ENCODE measurements around the gene ENTPD6. TPM values are rescaled to one million over a fixed set of nuclear protein-coding genes. Genes with fewer than 3 reads are reported as not detected.

The ENTPD6 gene
- total RNA-seq, 4 donors from 2014 or later, result 33.8 to 103 (median 47.0) TPM

DNA sequence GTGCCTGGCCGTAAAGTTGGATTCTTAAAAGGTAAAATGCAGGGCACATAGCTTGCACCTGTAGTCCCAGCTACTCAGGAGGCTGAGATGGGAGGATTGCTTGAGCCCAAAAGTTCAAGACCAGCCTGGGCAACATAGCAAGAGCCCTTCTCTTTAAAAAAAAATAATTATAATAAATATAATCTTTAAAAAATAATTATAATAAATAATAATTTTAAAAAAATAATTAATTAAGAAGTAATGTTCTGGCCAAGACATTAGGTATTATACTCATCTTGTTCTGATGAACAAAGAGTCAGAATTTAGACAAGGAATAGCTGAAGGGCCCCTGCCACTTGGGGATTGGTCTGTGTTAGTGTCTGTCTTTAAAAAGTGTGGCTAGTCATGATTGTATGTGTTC lies 13.9 kb downstream of the ENTPD6 start:
- Histone ChIP-seq H3K4me3 (no peak overlapping the region), H3K4me1 (peaks cover 16% of the 10 kb centered on the region), H3K27ac (no peak overlapping the region), H3K27me3 (no peaks in the 10 kb centered on the region), H3K9me3 (no peaks in the 10 kb centered on the region), H3K36me3 (peaks cover 49% of the 10 kb centered on the region)
- WGBS, result 100% methylated on average over 1 of the region's 1 CpG
- no peak for TF ChIP-seq POLR2A (IDR thresholded peaks at IDR 0.05)
- no peak for TF ChIP-seq POLR2AphosphoS5 (IDR thresholded peaks at IDR 0.05)
- no peak for TF ChIP-seq EP300 (IDR thresholded peaks at IDR 0.05)
- TF ChIP-seq, protein P1, sequence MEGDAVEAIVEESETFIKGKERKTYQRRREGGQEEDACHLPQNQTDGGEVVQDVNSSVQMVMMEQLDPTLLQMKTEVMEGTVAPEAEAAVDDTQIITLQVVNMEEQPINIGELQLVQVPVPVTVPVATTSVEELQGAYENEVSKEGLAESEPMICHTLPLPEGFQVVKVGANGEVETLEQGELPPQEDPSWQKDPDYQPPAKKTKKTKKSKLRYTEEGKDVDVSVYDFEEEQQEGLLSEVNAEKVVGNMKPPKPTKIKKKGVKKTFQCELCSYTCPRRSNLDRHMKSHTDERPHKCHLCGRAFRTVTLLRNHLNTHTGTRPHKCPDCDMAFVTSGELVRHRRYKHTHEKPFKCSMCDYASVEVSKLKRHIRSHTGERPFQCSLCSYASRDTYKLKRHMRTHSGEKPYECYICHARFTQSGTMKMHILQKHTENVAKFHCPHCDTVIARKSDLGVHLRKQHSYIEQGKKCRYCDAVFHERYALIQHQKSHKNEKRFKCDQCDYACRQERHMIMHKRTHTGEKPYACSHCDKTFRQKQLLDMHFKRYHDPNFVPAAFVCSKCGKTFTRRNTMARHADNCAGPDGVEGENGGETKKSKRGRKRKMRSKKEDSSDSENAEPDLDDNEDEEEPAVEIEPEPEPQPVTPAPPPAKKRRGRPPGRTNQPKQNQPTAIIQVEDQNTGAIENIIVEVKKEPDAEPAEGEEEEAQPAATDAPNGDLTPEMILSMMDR (IDR thresholded peaks at IDR 0.05), result no peak
- DNase-seq (ENCODE audit: low spot score in 2 of 2), result no peak

DNA sequence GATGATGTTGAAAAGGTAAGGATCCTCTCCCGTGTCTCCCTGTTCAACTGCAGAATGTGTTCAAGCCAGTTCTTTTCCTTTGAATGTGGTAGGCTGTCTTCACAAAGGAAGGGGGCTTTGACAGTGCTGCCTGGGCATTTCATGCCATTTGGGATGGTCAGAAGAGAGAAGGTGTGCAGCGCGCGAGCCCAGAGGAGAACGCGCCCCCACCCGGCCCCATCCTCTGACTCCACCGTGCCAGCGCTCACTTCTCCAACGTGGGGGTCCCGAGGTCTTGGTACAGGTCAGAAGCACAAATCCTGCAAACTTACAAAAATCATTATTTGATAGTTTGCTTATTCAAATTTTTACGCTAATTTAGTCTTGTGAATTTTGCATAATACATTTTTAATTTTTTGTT lies 14.4 kb downstream of the ENTPD6 start:
- no peaks in the 10 kb centered on the region for H3K27me3 ChIP-seq
- H3K9me3 ChIP-seq, result no peaks in the 10 kb centered on the region
- TF ChIP-seq POLR2A (IDR thresholded peaks at IDR 0.05) (no peak), POLR2AphosphoS5 (IDR thresholded peaks at IDR 0.05) (no peak), EP300 (IDR thresholded peaks at IDR 0.05) (no peak)
- TF ChIP-seq, protein P1 (IDR thresholded peaks at IDR 0.05), result no peak
- no peak overlapping the region for H3K4me3 ChIP-seq
- H3K4me1 ChIP-seq, result peaks cover 11% of the 10 kb centered on the region
- peaks cover 54% of the 10 kb centered on the region for H3K36me3 ChIP-seq
- peak in 1 of 2 donors; percentile 69 for DNase-seq (ENCODE audit: low spot score in 2 of 2)
- H3K27ac ChIP-seq, result no peak overlapping the region
- WGBS, result 97% methylated on average over 12 of the region's 12 CpGs

DNA sequence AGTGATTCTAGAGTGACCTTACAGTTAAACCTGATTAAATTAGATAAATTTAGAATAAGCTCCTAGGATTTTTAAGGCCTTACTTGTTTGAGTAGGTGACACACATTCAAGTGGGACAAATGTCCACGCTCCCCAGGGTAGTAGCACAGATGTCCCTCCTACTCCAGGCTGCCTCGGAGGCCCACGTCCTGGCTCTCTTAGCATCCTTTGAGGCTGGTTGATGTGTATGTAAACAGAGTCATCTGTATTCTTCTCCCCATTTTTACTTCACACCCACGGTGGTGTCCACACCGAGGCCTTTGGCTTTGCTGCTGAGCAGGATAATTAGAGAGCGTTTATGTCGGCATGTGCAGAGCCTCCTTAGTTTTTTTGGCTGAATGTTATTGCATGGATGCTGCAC lies 15.8 kb downstream of the ENTPD6 start:
- DNase-seq (ENCODE audit: low spot score in 2 of 2), result no peak
- Histone ChIP-seq H3K9me3 (no peaks in the 10 kb centered on the region), H3K27me3 (no peaks in the 10 kb centered on the region), H3K27ac (no peak overlapping the region), H3K36me3 (peaks cover 67% of the 10 kb centered on the region), H3K4me1 (no peaks in the 10 kb centered on the region), H3K4me3 (no peak overlapping the region)
- TF ChIP-seq, protein P1 (IDR thresholded peaks at IDR 0.05), result no peak
- no peak for TF ChIP-seq POLR2A (IDR thresholded peaks at IDR 0.05)
- TF ChIP-seq POLR2AphosphoS5 (IDR thresholded peaks at IDR 0.05), result no peak
- no peak for TF ChIP-seq EP300 (IDR thresholded peaks at IDR 0.05)
- WGBS, result 76% methylated on average over 7 of the region's 7 CpGs

DNA sequence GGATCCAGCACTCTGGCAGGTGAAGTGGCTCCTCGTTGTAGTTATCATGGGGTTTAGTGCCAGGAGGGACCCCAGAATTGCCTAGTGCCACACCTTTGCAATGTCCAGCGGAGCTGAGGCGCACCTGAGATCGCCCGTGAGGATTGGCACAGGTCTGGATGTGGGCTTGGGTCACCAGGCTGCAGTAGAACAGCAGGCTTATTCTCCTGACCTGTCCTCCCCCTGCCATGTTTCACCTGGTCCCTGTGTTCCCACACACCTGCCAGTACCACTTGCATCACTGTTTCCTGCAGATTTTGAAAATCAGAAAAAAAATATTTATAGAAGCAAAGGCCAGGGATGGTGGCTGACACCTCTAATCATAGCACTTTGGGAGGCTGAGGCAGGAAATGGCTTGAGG lies 16.7 kb downstream of the ENTPD6 start:
- no peaks in the 10 kb centered on the region for H3K4me1 ChIP-seq
- no peaks in the 10 kb centered on the region for H3K27me3 ChIP-seq
- no peak overlapping the region for H3K27ac ChIP-seq
- 74% methylated on average over 5 of the region's 5 CpGs for WGBS
- TF ChIP-seq POLR2AphosphoS5 (IDR thresholded peaks at IDR 0.05), result no peak
- TF ChIP-seq, protein P1 (IDR thresholded peaks at IDR 0.05), result no peak
- TF ChIP-seq EP300 (IDR thresholded peaks at IDR 0.05), result no peak
- no peak for TF ChIP-seq POLR2A (IDR thresholded peaks at IDR 0.05)
- H3K4me3 ChIP-seq, result no peak overlapping the region
- peaks cover 77% of the 10 kb centered on the region for H3K36me3 ChIP-seq
- H3K9me3 ChIP-seq, result no peaks in the 10 kb centered on the region
- no peak for DNase-seq (ENCODE audit: low spot score in 2 of 2)

DNA sequence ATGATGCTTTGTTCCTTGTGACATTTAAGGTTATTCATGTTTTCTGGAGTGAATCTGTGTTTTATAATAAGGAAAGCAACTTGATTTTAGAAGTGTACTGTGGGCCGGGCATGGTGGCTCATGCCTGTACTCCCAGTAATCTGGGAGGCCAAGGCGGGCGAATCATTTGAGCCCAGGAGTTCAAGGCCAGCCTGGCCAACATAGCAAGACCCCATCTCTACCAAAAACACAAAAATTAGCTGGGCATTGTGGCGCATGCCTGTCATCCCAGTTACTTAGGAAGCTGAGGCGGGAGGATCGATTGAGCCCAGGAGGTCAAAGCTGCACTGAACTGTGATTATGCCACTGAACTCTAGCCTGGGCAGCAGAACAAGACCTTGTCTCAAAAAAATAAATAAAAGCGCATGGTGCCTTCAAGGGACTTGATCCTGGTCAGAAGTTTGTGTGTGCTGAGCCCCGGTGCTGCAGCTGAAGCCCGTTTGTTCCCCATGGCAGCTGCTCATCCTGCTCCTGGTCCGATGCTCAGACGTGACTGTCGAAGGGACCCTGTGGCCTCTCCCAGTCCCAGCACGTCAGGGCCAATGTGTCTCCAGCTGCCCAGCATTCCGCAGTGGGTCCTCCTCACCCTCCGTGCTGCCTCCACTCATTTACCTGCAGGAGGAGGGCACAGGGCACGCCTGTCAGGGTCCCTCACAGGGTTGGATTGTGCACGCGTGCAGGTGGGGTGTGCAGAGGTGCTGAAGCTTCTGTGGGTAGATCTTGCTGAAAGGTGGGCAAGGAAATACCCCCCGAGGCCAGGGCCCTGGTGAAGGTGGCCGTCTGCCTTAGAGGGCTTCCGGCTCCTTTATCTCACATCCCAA lies 18.3 kb downstream of the ENTPD6 start:
- H3K27ac ChIP-seq, result no peak overlapping the region
- DNase-seq (ENCODE audit: low spot score in 2 of 2), result peak in 1 of 2 donors; percentile 76
- H3K36me3 ChIP-seq, result peaks cover 90% of the 10 kb centered on the region
- no peaks in the 10 kb centered on the region for H3K27me3 ChIP-seq
- no peaks in the 10 kb centered on the region for H3K9me3 ChIP-seq
- no peak for TF ChIP-seq EP300 (IDR thresholded peaks at IDR 0.05)
- TF ChIP-seq, protein P1 (IDR thresholded peaks at IDR 0.05), result no peak
- no peak overlapping the region for H3K4me3 ChIP-seq
- no peaks in the 10 kb centered on the region for H3K4me1 ChIP-seq
- WGBS, result 94% methylated on average over 18 of the region's 21 CpGs
